ENCODE measurements around the gene CHAT.

DNA sequence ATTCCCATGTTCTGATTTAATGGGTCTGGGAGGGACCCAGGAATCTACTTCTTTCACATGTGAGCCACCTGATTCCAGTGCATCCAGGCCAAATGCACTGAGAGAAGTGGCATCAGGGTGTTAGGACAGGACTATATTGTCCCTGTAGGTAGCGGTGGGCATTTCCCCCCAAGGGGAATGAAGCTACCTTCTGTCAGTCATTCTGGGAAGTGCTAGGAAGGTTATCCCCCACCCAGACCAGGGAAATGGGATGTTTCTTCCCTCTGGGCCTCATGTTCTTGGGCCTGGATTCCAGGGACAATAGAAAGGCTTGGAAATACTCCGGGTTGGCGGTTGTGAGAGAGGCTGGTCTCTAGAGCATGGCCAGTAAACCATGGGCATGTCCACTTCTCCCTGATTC is 86.4 kb downstream of the CHAT start:
- TF ChIP-seq, protein P1, sequence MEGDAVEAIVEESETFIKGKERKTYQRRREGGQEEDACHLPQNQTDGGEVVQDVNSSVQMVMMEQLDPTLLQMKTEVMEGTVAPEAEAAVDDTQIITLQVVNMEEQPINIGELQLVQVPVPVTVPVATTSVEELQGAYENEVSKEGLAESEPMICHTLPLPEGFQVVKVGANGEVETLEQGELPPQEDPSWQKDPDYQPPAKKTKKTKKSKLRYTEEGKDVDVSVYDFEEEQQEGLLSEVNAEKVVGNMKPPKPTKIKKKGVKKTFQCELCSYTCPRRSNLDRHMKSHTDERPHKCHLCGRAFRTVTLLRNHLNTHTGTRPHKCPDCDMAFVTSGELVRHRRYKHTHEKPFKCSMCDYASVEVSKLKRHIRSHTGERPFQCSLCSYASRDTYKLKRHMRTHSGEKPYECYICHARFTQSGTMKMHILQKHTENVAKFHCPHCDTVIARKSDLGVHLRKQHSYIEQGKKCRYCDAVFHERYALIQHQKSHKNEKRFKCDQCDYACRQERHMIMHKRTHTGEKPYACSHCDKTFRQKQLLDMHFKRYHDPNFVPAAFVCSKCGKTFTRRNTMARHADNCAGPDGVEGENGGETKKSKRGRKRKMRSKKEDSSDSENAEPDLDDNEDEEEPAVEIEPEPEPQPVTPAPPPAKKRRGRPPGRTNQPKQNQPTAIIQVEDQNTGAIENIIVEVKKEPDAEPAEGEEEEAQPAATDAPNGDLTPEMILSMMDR (IDR thresholded peaks at IDR 0.05; ENCODE audit: low read depth, low read length, poor library complexity, severe bottlenecking): no peak
- TF ChIP-seq EZH2phosphoT487 (IDR thresholded peaks at IDR 0.05; ENCODE audit: borderline replicate concordance, low read length): no peak
